Loucy (cell line): Measurements from ENCODE around the gene CBX8.

Source experiments
- CTCF ChIP-seq: fragments of 200-600 bp; sonication (generic); conservative IDR thresholded peaks from 2 replicates; pipeline ENCODE4 v1.5.1; 2014; ENCODE audit warnings: mild to moderate bottlenecking, antibody characterized with exemption, low read length
- EZH2phosphoT487 ChIP-seq: fragments of 200-600 bp; IDR thresholded peaks from 2 replicates; pipeline ENCODE4 v1.6.1; 2018; ENCODE audit warnings: antibody characterized with exemption, mild to moderate bottlenecking, moderate library complexity, borderline replicate concordance

GRCh38 chr17:79822583-79823124, 25.8 kb upstream of the CBX8 start:
- TF ChIP-seq CTCF (no peak), EZH2phosphoT487 (no peak)
